Anterior cingulate cortex (tissue), 58 donors: ENCODE data around the gene NPAS3.
A peak's percentile ranks its signal among the peaks of the same experiment; 100 is the strongest.

ENCODE experiments used
- DNase-seq, 58 donors: peaks; one replicate each; lab custom pipeline; 2025; lab: John Stamatoyannopoulos, UW

NPAS3 gene

GRCh38 chr14:33754261-33754660 is 815.6 kb downstream of the NPAS3 start:
- DNase-seq, result no peak

DNA sequence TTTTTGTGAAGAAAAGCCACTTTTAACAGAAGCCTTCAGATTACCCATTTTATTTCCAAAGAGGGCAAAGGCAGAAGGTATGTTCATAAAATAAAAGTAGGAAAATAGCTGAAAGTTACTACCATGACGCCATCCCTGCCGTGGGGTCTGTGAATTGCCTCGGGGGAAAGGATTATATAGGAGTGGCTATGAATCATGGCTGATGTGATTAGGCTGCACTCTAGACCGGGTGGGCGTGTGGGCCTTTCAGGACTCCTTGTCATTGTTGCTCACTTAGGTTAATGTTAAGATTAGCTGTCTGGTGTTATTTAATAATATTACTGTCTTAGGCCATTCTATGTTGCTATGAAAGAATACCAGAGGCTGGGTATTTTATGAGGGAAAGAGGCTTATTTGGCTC is 816.7 kb downstream of the NPAS3 start:
- no peak for DNase-seq

GRCh38 chr14:33756833-33757232 is 818.2 kb downstream of the NPAS3 start:
- no peak for DNase-seq

DNA sequence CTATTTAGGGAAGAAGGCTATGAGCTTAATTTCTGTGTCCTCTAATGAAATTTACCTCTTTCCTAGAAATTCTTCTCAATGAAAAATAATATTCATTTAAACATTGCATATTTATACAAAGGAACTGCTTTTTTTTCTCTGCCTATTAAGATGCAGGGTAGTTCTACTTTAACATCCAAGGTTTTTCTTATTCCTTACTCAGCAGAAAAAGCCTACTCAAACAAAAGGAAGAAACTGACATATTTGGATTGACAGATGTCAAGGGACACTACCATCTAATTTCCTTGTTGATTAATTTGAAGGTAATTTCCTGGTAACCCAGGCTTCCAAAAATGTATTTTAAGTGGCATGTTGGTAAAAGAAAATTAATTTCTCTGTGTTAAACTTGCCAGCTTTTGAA is 819.9 kb downstream of the NPAS3 start:
- no peak for DNase-seq

DNA sequence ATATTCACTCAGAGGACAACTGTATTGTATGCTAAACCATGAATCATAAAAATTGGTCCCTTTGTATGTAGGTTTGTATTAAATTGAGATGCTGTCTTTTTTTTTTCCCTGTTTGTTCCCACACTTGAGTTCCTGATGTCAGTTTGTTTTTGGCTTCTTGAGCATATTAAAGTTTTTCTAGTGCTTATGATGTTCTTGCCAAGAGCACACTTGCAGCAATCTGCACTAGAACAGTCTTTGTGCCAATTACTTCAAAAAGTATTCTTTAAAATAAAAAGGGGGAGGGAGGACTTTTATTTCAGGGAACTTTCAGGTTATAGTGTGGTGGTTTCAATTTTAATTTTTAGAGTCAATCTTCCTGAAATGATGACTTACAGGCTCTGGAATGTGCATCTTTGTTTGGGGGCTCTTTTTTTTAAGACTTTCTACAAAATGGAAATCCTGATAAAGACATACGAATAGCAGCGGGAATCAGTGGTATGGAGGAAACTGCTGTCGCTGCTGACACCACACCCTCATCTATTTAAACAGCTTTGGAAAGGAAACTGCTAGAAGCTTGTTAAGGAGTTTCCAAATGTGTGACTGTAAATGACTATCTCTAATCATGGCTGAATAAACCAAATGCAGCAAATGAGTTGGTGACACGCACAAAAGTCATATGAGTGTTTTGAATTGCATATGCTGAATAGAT is 823.6 kb downstream of the NPAS3 start:
- no peak for DNase-seq

- peak in 37 of 58 donors; percentile 1 to 69 (median 18) for DNase-seq
These were observed 826.4 kb downstream of the NPAS3 start for GRCh38 chr14:33764876-33765650.

DNA sequence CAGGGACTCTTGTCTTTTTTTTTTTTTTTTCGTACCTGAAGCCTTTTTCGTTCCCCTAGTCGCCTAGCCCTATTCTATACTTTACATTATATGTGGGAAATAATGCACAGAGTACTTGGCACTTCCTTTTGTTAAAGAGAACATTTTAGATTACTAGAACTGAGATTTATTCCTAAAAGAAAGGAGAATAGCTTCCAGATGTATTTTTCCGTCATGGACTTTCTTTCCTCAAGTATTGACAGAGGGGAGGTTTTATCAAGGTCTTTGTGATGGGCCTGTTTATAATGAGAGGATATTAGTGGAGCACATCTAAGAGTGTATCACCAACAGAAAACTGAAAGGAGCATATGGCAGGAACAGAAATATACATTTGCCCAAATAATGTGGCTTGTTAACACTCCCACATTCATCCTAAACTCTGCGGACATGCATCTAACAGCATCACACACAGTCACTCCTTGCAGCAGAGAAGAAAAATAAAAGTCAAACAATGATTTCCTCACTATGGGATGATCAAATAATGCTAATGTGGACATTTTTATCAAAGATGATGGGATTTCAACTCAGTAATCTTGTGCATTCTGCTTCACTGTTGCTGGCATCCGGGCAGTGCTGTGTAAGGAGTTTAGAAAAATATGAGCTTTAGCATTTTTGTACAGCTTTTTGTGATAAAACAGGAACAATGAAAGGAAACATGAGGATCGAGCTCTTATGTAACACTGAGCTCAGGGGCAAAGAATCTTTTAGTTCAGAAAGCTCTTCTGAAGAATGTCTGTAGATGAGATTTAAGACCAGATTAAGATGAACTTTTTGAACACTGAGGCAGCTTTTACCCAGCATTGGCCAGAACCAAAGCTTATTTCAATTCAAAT is 829.1 kb downstream of the NPAS3 start:
- DNase-seq, result no peak

GRCh38 chr14:33768458-33768830 is 829.8 kb downstream of the NPAS3 start:
- DNase-seq, result no peak

GRCh38 chr14:33773205-33774030 is 834.7 kb downstream of the NPAS3 start:
- no peak for DNase-seq

- DNase-seq, result no peak
These were observed 835.5 kb downstream of the NPAS3 start for GRCh38 chr14:33774161-33774560.

DNA sequence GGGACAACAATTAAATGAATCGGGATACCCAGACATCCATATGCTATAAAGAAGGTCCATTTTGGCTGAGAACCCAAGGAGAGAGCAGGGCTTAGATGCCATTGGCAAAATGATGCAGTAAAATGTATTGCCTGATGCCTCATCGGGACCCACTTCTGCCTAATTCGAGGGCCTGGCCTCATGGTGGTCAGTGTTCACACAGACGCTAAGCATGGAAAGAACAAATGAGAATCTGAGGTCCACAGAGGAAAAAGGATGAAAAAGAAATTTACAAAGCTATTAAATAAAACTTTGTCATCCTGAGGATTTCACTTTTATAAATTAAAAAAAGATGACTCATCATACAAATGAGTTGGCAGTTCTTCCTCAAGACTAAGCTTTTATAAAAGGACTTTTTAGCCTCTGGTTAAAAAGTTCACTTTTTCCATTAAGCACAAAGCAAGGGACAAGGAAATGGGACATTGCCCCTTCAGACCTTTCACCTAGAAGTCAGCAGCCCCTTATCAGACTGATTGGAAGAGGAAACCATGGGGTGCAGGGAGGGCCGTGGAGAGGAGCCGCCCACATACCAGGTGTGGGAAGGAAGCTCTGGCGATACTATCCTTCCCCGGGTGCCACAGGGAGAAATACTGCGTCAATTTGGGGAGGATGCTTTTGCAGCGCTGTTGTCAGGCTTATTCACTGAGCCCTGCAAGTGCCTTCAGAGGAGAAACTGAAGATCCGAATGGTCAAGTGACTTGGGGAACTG is 836.2 kb downstream of the NPAS3 start:
- DNase-seq, result no peak

DNA sequence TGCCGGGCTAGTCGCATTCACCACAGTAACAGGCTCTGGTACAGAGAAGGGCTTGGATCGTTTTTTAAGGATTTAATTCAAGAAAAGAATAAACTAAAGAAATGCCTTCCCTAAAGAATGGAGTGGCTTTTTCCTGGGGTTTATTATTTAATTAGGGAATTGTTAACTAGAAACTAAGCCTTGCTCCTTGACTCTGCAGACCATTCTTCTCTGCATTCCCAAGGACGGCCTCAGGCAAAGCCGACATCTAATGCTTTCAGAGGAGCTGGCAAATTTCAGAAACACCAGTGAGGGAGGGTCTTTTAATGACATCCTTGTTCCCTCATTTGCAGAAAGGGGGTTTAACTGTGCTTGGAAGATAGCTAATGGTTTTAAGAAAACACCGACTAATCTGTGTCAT is 838.2 kb downstream of the NPAS3 start:
- DNase-seq, result no peak

DNA sequence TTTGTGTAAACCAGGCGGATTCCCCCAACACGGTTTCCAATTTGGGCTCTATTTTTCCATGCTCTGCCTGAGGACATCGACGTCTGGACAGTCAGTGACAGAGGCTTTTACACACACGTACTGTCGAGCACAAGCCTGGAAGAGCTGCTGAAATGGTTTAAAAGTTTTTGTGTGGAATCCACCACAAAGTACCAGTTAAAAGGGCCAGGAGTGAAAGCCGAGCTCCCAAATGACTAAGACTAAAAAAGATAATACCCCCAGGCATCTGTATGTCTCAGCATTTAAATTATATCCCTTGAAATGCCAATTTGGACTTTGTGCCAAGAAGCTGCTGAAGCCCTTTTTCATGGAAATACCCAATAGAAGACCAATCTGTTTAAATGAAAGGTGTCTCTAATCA is 839.0 kb downstream of the NPAS3 start:
- no peak for DNase-seq

- no peak for DNase-seq
These were observed 841.4 kb downstream of the NPAS3 start for GRCh38 chr14:33780035-33780434.

- DNase-seq, result no peak
These were observed 842.6 kb downstream of the NPAS3 start for GRCh38 chr14:33781236-33781635.

DNA sequence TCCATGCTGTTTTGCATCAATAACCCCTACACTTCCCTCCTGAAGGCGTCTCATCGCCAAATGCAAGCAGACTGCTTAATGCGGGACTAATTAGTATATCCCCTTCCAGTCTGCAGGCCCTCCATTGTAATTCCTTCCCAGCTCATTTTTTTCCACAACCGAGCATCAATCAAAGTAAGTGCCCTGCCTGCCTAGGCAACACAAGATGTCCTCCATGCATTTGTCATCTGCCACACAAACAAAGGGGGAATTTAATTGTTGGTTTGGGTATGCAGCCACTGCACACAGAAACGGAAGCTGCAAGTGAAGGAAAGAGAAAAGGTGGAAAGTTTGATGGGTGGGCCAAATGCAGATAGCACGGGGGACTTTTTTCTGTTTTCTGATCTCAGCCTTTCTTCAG is 844.2 kb downstream of the NPAS3 start:
- no peak for DNase-seq

DNA sequence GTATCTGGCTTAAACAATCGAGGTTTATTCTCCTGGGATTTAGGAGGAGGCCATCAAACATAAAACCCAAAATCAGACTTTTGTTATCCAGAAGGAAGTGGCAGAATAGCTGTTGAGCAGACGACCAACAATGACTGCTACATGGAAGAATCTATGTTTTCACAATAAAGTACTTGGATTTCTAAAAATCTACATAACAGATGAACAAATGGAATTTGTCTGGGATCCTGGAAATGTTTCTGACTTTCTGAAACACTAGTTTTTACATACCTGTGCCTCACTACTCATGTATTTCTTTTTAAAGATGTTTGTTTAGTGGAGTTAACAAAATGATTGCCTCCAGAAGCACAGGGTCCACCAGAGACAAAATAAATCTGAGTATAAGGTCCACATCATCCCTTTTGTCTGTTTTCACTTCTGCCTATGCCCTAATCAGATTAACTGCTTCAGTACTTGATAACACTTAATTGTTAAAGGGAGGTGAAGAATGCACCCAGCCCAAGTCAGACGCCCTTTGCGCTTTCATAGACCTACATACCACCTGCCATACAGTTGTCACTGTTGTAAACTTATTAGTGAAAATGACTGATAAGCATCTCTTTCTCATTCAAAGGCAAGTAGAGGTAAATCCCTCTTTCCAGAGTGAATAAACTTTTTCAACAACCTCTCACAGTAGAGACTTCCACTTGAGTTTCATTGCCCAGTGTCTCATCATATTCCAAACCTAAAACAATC is 847.6 kb downstream of the NPAS3 start:
- no peak for DNase-seq

GRCh38 chr14:33788161-33788560 is 849.5 kb downstream of the NPAS3 start:
- DNase-seq, result peak in 4 of 58 donors; percentile 5 to 36 (median 12)

- no peak for DNase-seq
These were observed 852.3 kb downstream of the NPAS3 start for GRCh38 chr14:33790996-33791395.
